HepG2 (cell line): ENCODE results near the gene PRKCB. TPM values are rescaled to one million over a fixed set of nuclear protein-coding genes. Genes with fewer than 3 reads are reported as not detected.

ENCODE experiments used
- ATAC-seq: fragments of 200-7000 bp; cut with Tn5 transposase; 3 replicates; pipeline ENCODE4 v1.9.1; 2020; ENCODE audit warnings: mild to moderate bottlenecking, moderate library complexity
- BruUV-seq: library from RNA; stranded (reverse); fragments of 400-500 nt; replicated peaks from 2 replicates; lab custom pipeline; 2021; lab: Mats Ljungman, UMichigan
- CTCF ChIA-PET: fragments of 300-600 bp; formaldehyde crosslinking; extraction: SDS; loops from one replicate; lab custom pipeline; 2021; ENCODE audit warnings: low total read pairs, inconsistent platforms, low intra/inter-chr PET ratio; lab: Yijun Ruan, JAX
- POLR2A ChIA-PET: fragments of 350-600 bp; sonication (Branson Sonifier 250); formaldehyde crosslinking; loops from one replicate; lab custom pipeline; 2020; ENCODE audit warnings: antibody characterized with exemption, inconsistent platforms; lab: Yijun Ruan, JAX
- DNase-seq: peaks from one replicate; pipeline ENCODE4 v3.0.0-alpha.2; 2015; ENCODE audit warnings: low spot score
- FAIRE-seq: peaks from 3 replicates; lab custom pipeline; 2011; peaks lifted over from hg19 to GRCh38; lab: Jason Lieb, UNC
- H2AFZ ChIP-seq: one replicate; pipeline ENCODE4 v1.6.1; 2011; ENCODE audit warnings: low read length, inconsistent platforms
- H3K27ac ChIP-seq: fragments of 300-600 bp; 3 replicates; pipeline ENCODE4 v1.8.0; 2011; ENCODE audit warnings: mixed run types, mild to moderate bottlenecking, mixed read lengths, low read length, inconsistent platforms; ENCODE audit not compliant: insufficient read depth; ENCODE audit errors: extremely low read length
- H3K27me3 ChIP-seq, 2 experiments: fragments of 200-600 bp in 1 of 2; 2 replicates in 1 of 2; 3 replicates in 1 of 2; pipeline versions ENCODE4 v1.6.0 to v1.8.0; 2011; ENCODE audit warnings: low read length in 2 of 2, mild to moderate bottlenecking in 2 of 2, moderate library complexity in 2 of 2, inconsistent platforms in 1 of 2; ENCODE audit not compliant: insufficient read depth in 2 of 2, control insufficient read depth in 1 of 2
- H3K36me3 ChIP-seq, 2 experiments: fragments of 200-600 bp in 1 of 2; replicated peaks in 1 of 2; 2 replicates in 1 of 2; 3 replicates in 1 of 2; pipeline versions ENCODE4 v1.5.1 to v1.8.0; 2011; ENCODE audit warnings: low read length in 2 of 2, inconsistent platforms in 1 of 2; ENCODE audit not compliant: insufficient read depth in 2 of 2, control insufficient read depth in 1 of 2
- H3K4me1 ChIP-seq: 2 replicates; pipeline ENCODE4 v1.5.1; 2012; ENCODE audit warnings: low read length, inconsistent platforms; ENCODE audit not compliant: insufficient read depth
- H3K4me2 ChIP-seq: 2 replicates; pipeline ENCODE4 v1.6.0; 2011; ENCODE audit warnings: low read depth, low read length, inconsistent platforms
- H3K4me3 ChIP-seq, 3 experiments: fragments of 200-600 bp in 1 of 3; sonication (generic), shearing (Covaris generic) in 1 of 3; replicated peaks in 1 of 3; 2 replicates each; pipeline ENCODE4 v1.5.1; 2011 to 2016; ENCODE audit warnings: low read length in 3 of 3, inconsistent platforms in 2 of 3, low read depth in 2 of 3, mild to moderate bottlenecking in 2 of 3, control low read depth in 1 of 3, mixed read lengths in 1 of 3; ENCODE audit not compliant: insufficient read depth in 1 of 3
- H3K79me2 ChIP-seq: one replicate; pipeline ENCODE4 v1.6.1; 2011; ENCODE audit warnings: low read length, inconsistent platforms; ENCODE audit not compliant: insufficient read depth
- H3K9ac ChIP-seq: 2 replicates; pipeline ENCODE4 v1.6.0; 2011; ENCODE audit warnings: mild to moderate bottlenecking, low read depth, low read length, inconsistent platforms; ENCODE audit not compliant: insufficient read depth
- H3K9me3 ChIP-seq: 2 replicates; pipeline ENCODE4 v1.5.1; 2012; ENCODE audit warnings: mild to moderate bottlenecking, low read length
- H4K20me1 ChIP-seq: 2 replicates; pipeline ENCODE4 v1.6.0; 2011; ENCODE audit warnings: inconsistent platforms, mild to moderate bottlenecking, low read length, moderate library complexity; ENCODE audit not compliant: insufficient read depth
- CHD4 ChIP-seq: fragments of 200-600 bp; sonication (generic); IDR thresholded peaks from 2 replicates; pipeline ENCODE4 v1.7.0; 2017; ENCODE audit warnings: mild to moderate bottlenecking, low read length, borderline replicate concordance
- CREB3 ChIP-seq: sonication (generic); formaldehyde crosslinking; IDR thresholded peaks from 2 replicates; pipeline ENCODE4 v1.5.0; 2020; ENCODE audit warnings: missing genetic modification reagents
- ETV6 ChIP-seq: sonication (generic); formaldehyde crosslinking; conservative IDR thresholded peaks from 2 replicates; pipeline ENCODE4 v1.4.0; 2020; ENCODE audit warnings: missing genetic modification reagents
- JUND ChIP-seq: sonication (generic); formaldehyde crosslinking; IDR thresholded peaks from 2 replicates; pipeline ENCODE4 v1.8.0; 2022; ENCODE audit warnings: mild to moderate bottlenecking, missing genetic modification reagents
- MED8 ChIP-seq: sonication (generic); formaldehyde crosslinking; IDR thresholded peaks from 2 replicates; pipeline ENCODE4 v1.8.1; 2023; ENCODE audit warnings: mild to moderate bottlenecking, missing genetic modification reagents; ENCODE audit not compliant: insufficient replicate concordance
- PCBP1 ChIP-seq: fragments of 200-400 bp; formaldehyde crosslinking; IDR thresholded peaks from 2 replicates; pipeline ENCODE4 v1.6.1; 2017; ENCODE audit warnings: mild to moderate bottlenecking, low read depth, low read length, borderline replicate concordance
- POLR2AphosphoS2 ChIP-seq: IDR thresholded peaks from 2 replicates; pipeline ENCODE4 v1.6.1; 2011; ENCODE audit warnings: low read depth, low read length, improper control_type of control experiment
- PRMT3 ChIP-seq: sonication (generic); formaldehyde crosslinking; IDR thresholded peaks from 2 replicates; pipeline ENCODE4 v1.8.1; 2022; ENCODE audit warnings: low read depth, mild to moderate bottlenecking, moderate library complexity, missing genetic modification reagents, borderline replicate concordance
- ZFP90 ChIP-seq: sonication (generic); formaldehyde crosslinking; IDR thresholded peaks from 2 replicates; pipeline ENCODE4 v1.8.0; 2022; ENCODE audit warnings: missing genetic modification reagents, mild to moderate bottlenecking, inconsistent platforms, borderline replicate concordance
- ZNF432 ChIP-seq: sonication (generic); formaldehyde crosslinking; IDR thresholded peaks from 2 replicates; pipeline ENCODE4 v1.5.0; 2020; ENCODE audit warnings: missing genetic modification reagents, mild to moderate bottlenecking, borderline replicate concordance
- ZNF558 ChIP-seq: sonication (generic); formaldehyde crosslinking; IDR thresholded peaks from 2 replicates; pipeline ENCODE4 v1.9.0; 2022; ENCODE audit warnings: mild to moderate bottlenecking, missing genetic modification reagents, borderline replicate concordance
- ZNF609 ChIP-seq: sonication (generic); formaldehyde crosslinking; IDR thresholded peaks from 2 replicates; pipeline ENCODE4 v1.4.0; 2020; ENCODE audit warnings: mild to moderate bottlenecking, missing genetic modification reagents, borderline replicate concordance
- WGBS: methylation state at CpG from one replicate; pipeline ENCODE4 v1.1.6; 2017; ENCODE audit warnings: low lambda C conversion rate; 5-methylcytosine and 5-hydroxymethylcytosine counted together
- in situ Hi-C: cut with HindIII; loops from 2 replicates; pipeline ENCODE4 v1.10.0; 2017; ENCODE audit warnings: low pct_unique_long_range_greater_than_20kb; ENCODE audit not compliant: extremely low pct_ligation_motif_present
- intact Hi-C: fragments of 100-400 bp; cut with micrococcal nuclease; formaldehyde crosslinking; loops from one replicate; pipeline ENCODE4 v1.10.0; 2022; ENCODE audit not compliant: unreplicated experiment
- polyA plus RNA-seq, 8 experiments: library from polyadenylated mRNA; depleted of rRNA in 3 of 8; stranded (reverse) in 7 of 8; unstranded in 1 of 8; fragments of >200 nt; fragmentation: Illumina TruSeq in 4 of 8; extraction: Trizol in 4 of 8; gene quantifications; 2 replicates each; pipeline versions ENCODE4 v1.2.1 to v1.2.3, GENCODE V29; 2011 to 2016; ENCODE audit warnings: low read depth in 4 of 8, missing spikeins in 1 of 8, mixed read lengths in 1 of 8; ENCODE audit not compliant: insufficient read depth in 1 of 8
- total RNA-seq, 5 experiments: library from RNA; depleted of rRNA; stranded (reverse); fragments of >200 nt; fragmentation: Illumina TruSeq; extraction: Trizol; gene quantifications; 2 replicates each; pipeline ENCODE4 v1.2.3, GENCODE V29; 2016; ENCODE audit warnings: low read depth in 1 of 5

The PRKCB gene
- total and polyA plus RNA-seq, 2 of the 13 experiments (the other 11 are each of a cell fraction or from before 2014, with no cell fraction given) = 0.01 TPM; not detected in 1

- TF ChIP-seq ZNF558 (CRISPR knock-in tag) = no peak
- no peak for TF ChIP-seq PRMT3
- no peak for TF ChIP-seq CREB3 (CRISPR knock-in tag)
- no peak for TF ChIP-seq CHD4
- TF ChIP-seq POLR2AphosphoS2 = no peak
- no peak for TF ChIP-seq ZFP90 (CRISPR knock-in tag)
Observed at GRCh38 chr16:23898682-23899430, 63.1 kb downstream of the PRKCB start (continued).

GRCh38 chr16:23899869-23900268 lies 64.1 kb downstream of the PRKCB start:
- Histone ChIP-seq H3K36me3 (no peaks in the 10 kb centered on the region), H2AFZ (no peak overlapping the region), H3K9ac (no peak overlapping the region), H3K4me1 (no peaks in the 10 kb centered on the region), H3K27me3 (peaks cover 0 to 10% of the 10 kb centered on the region in 2 experiments; a peak in 1 of 5 replicates), H3K79me2 (no peaks in the 10 kb centered on the region), H3K27ac (no peak overlapping the region), H3K9me3 (no peaks in the 10 kb centered on the region), H3K4me3 (no peak overlapping the region), H4K20me1 (no peaks in the 10 kb centered on the region), H3K4me2 (no peak overlapping the region)
- POLR2A ChIA-PET = no interaction called here
- no peak for FAIRE-seq
- BruUV-seq = no TSS peak
- WGBS = 48% methylated on average over 2 of the region's 2 CpGs
- intact Hi-C loops (no loop called here), in situ Hi-C loops (loop anchor here (5.0 kb wide), 1 partner anchor 47 kb away; no protein-coding TSS in a partner anchor)
- CTCF ChIA-PET = no interaction called here
- no peak for DNase-seq
- ATAC-seq = no peak
- TF ChIP-seq ZNF609 (CRISPR knock-in tag) (no peak), MED8 (CRISPR knock-in tag) (no peak), ETV6 (CRISPR knock-in tag) (no peak), JUND (no peak), PCBP1 (no peak), ZNF432 (no peak)
